Hippocampal formation (tissue), 2 donors: ENCODE measurements around the gene TCF19.
"Not testable (repeated sequence)": the region's sequence is repeated elsewhere in the genome, so short reads cannot be mapped to it uniquely, and the experiment has no call there.

Experiments used
- DNase-seq, 2 donors: peaks; one replicate each; lab custom pipeline; 2025; lab: John Stamatoyannopoulos, UW

The TCF19 gene

DNA sequence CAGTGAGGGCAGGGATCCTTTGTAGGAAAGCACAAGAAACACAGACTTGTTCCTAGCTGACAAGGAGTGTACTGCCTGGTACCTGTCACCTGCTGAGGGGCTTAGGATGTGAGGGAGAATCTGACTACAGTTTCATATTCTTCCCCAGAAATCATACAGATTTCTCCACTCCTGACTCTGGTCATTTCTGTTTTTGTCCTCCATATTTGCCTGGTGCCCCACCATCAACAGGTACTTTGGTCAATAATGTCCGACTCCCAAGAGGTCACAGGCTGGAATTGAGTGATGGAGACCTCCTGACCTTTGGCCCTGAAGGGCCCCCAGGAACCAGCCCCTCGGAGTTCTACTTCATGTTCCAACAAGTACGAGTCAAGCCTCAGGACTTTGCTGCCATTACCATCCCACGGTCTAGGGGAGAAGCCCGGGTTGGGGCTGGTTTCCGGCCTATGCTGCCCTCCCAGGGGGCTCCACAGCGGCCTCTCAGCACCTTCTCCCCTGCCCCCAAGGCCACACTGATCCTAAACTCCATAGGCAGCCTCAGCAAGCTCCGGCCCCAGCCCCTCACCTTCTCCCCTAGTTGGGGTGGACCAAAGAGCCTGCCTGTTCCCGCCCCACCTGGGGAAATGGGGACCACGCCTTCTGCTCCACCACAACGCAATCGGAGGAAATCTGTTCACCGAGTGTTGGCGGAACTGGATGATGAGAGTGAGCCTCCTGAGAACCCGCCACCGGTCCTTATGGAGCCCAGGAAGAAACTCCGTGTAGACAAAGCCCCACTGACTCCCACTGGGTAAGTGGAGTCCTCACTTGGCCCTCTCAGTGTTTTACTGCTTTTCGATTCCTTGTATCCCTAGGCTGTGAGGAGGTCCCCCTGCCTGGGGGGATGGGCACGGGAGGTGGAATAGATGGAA is 3.1 kb downstream of the TCF19 start:
- no peak for DNase-seq

DNA sequence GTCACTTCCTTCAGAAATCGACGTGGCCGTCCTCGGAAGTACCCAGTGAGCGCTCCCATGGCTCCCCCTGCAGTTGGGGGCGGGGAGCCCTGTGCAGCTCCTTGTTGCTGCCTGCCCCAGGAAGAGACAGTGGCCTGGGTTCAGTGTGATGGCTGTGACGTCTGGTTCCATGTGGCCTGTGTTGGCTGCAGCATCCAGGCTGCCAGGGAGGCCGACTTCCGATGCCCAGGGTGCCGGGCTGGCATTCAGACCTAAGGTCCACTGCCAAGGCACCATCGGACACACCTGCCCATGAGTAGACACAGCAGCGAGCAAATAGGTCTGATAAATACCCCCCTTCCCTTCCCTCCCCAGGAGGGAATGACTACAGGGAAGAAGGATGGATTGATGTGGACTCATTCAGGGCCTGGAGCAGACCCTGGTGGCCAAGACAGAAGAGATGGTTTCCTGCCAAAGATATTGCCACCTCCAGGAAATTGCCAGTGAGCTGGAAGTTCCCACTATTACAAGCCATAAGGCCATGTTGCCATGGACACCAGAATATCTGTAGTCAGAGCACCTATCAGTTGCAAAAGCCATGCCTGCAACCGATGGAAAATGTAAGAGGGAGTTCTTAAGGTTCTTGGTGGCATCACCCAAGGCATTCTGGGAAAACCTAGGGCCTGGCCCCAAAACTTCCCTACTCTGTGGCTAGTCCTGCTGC is 4.2 kb downstream of the TCF19 start:
- no peak for DNase-seq

DNA sequence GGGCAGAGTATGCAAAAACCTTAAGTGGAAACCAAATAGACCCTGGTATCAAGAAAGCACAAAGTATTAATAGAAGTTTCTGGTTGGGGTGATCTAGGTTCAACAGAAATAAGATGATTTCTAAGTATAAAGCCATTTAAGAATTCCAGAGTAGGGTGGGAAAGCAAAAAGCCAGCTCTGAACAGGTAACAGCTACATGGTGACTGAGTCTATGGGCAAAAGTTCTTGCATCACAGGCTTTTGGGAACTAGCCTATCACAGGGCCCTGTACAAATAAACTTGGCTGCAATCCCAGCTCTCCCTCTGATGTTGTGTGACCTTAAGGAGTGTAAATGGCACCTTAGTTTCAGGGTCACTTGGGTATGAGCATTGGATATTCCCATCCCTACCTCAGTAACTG is 5.5 kb downstream of the TCF19 start:
- DNase-seq = no peak

GRCh38 chr6:31164475-31165063 is 6.2 kb downstream of the TCF19 start:
- not testable (repeated sequence) for DNase-seq

DNA sequence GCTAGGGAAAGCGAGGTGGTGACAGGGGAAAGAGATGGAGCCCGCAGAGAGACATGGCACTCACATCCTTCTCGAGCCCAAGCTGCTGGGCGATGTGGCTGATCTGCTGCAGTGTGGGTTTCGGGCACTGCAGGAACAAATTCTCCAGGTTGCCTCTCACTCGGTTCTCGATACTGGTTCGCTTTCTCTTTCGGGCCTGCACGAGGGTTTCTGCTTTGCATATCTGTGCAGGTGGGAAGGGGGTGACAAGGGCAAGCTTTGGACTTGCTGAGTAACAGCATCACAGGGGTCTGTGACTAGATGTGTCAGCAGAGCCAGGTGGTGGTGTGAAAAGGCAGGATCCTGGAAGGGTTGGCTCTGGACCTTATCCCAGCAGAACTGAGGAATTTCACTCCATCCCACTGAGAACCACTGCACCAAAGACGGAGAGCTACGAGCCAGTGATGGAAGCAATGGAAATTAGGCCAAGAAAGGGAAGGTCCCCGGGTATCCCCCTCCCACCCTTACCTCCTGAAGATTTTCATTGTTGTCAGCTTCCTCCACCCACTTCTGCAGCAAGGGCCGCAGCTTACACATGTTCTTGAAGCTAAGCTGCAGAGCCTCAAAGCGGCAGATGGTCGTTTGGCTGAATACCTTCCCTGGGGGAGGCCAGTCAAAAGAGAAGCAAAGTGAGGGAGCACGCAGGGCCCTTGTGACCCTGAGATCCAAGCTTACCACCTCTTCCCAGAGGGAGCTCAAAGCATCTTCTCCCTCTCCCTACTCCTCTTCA is 6.9 kb downstream of the TCF19 start:
- not testable (repeated sequence) for DNase-seq

DNA sequence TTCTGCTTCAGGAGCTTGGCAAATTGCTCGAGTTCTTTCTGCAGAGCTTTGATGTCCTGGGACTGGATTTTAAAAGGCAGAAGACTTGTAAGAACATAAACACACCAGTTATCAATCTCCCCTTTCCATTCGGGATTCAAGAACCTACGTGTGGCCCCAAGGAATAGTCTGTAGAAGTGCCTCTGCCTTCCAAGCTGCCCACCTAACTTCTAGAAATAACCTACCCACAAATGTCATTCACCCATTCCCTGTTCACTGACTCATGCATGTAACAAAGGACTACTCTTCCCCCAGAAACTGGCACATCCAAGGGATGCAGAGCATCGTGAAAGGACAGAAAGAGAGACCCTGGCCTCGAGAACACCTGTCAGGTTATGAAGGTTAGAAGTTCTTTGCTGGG is 7.6 kb downstream of the TCF19 start:
- no peak for DNase-seq

GRCh38 chr6:31168606-31169005 is 10.2 kb downstream of the TCF19 start:
- no peak for DNase-seq

GRCh38 chr6:31169123-31169857 is 10.9 kb downstream of the TCF19 start:
- no peak for DNase-seq

DNA sequence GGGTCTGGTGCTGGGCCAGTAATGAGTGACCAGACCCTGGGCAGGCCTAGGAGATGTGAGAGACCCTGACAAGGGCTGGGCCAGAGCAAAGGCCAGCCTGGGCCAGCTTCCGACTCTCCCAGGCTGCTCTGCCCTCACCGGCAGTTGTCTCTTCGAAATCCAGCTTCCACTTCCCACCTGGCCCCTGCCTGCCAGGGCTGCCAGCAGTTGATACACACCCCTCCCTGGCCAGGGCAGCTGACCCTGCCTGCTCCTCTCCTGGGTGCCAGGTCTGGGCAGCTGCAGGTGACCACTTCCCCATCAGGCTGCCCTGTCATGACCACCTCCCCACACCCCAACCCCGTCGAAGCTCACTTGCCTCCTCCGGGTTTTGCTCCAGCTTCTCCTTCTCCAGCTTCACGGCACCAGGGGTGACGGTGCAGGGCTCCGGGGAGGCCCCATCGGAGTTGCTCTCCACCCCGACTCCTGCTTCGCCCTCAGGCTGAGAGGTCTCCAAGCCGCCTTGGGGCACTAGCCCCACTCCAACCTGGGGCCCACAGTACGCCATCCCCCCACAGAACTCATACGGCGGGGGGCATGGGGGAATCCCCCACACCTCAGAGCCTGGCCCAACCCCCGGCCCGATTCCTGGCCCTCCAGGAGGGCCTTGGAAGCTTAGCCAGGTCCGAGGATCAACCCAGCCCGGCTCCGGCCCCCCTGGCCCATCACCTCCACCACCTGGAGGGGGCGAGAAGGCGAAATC is 11.6 kb downstream of the TCF19 start:
- DNase-seq = not testable (repeated sequence)

DNA sequence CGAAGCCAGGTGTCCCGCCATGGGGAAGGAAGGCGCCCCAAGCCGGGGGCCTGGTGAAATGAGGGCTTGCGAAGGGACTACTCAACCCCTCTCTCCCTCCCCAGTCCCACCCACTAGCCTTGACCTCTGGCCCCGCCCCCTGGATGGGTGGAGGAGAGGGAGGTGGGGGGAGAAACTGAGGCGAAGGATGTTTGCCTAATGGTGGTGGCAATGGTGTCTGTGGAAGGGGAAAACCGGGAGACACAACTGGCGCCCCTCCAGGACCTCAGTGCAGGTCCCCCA is 12.2 kb downstream of the TCF19 start, which contains the start of gene POU5F1:
POU5F1 (minus strand) TSS at position 83 of the 282 bp plus-strand sequence; CDS start at position 21, 62 bp downstream.
- no peak for DNase-seq

DNA sequence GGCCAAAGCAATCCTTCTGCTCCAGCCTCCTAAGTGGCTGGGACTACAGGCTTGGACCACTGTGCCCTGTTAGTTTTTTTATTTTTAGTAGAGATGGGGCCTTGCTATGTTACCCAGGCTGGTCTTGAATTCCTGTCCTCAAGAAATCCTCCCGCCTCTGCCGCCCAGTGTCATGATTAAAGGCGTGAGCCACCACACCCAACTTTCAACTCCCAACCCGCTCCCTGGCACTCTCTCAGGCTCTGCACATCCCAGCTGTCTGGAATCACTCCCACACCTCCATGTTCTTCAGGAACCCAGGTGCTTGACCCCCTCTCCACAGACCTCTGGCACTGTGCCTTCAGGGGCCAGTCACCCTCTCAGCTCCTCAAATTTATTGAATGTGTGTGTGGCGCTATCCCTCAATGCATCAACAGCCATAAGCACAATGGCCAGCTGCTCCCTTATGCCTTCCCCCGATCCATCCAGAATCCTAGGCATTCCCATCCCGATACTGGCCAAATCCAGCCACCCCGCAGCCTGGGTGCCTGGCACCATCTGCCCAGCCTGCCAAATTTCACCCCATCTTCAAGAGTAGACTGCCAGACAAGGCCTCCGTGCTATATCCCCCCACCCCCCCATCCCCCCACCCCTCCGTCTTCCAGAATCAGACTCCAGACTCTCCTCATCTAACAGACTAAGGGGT is 12.7 kb downstream of the TCF19 start:
- no peak for DNase-seq

- DNase-seq = no peak
These were observed 13.8 kb downstream of the TCF19 start for GRCh38 chr6:31171931-31172905.

DNA sequence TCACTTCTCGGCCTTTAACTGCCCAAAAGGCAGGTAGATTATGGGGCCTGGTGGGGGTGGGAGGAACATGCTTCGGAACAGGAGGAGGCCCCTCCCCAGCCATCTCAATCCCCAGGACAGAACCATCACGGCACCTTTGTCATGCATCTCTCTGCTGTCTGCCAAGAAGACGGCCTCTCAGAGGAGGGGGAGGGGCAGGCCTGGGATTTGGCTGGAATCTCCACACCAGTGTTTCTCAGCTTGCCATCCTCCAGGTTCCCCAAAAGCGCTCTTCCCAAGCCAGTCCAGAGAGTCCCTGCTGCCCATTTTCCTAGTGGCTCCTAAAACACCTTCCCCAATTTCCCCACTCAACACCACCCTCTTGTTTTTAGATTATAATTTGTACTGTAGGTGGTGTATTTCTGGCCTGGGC is 14.6 kb downstream of the TCF19 start:
- no peak for DNase-seq

GRCh38 chr6:31173406-31173805 is 15.0 kb downstream of the TCF19 start:
- DNase-seq = no peak

DNA sequence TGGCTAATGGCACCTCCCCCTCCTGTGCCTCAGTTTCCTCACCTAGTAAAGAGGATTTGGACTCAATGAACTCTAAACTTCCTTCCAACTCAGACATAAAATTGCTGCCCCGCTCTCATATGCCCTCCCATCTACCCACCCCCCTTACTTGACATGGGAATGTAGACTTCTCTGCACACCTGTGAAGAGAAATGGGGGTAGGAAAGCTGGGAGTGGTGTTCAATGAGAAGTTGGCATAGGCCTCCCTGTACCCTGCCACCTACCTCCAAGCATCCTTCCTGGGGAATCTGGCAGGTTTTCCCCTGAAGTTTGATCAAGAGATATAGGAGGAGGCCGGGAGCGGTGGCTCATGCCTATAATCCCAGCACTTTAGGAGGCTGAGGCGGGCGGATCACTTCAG is 16.0 kb downstream of the TCF19 start:
- no peak for DNase-seq

GRCh38 chr6:31175971-31176370 is 17.6 kb downstream of the TCF19 start:
- no peak for DNase-seq

DNA sequence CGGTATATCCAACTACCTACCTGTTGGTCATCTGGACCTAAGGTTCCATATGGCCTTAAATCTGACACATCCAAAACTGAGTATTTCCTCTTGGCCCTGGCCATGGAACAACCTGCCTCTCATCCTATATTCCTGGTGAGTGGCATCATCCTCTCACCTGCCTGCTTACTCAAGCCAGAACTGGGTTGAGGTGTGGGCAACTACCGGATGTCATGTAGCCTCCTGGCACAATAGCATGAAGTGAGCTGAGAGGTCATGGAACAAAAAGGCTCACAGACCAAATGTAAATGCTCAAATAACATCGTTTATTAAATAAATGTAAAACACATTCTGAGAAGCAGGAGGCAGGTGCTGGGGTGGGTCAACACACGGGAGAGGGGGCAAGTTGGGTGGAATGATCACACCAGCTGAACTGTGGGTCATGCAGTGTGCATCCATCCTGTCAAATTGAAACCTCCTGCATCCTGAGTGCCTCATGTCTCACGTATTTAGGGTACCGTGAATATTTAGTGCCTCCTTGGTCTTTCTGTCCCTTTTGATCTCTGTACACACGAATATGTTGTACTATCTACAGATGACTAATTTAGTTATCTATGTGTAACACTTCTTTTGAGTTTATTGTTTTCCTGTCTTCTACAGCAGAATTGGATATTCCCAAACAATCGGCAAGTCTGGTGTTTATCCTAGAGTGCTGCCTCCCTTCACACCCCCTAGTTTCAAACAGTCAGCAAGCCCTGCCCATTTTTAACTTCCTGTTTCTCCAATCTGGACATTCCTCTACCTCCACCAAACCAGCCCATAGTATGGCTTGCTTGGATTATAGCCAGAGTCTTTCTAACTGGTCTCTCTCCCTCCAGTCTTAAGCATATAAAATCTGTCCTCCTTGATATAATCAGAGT is 20.0 kb downstream of the TCF19 start:
- no peak for DNase-seq

DNA sequence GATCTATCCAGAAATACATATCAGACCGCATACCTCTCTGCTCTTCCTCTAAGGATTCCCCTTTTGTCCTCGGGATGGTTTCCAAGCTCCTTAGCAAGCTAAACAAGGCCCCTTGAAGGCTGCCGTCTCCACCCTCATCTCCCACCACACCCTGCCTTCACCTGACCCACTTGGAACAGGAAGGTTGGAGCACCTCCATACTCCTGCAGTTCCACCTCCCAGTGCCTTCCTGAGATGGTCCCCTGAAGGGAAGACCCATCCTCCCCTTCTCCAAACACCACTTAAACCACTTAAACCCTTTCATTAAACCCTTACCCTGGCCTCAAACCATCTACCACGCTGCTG is 20.6 kb downstream of the TCF19 start:
- no peak for DNase-seq
